H1 (cell line): ENCODE results near the gene SOX6.

Experiments used
- CHD1 ChIP-seq: IDR thresholded peaks from 2 replicates; pipeline ENCODE4 v1.6.1; 2012; ENCODE audit warnings: low read depth, low read length, improper control_type of control experiment
- CTCF ChIP-seq, 3 experiments: IDR thresholded peaks; 1 replicate in 2 of 3; 2 replicates in 1 of 3; pipeline versions ENCODE4 v1.5.1 to v1.6.1; 2011; ENCODE audit warnings: low read length in 3 of 3, mild to moderate bottlenecking in 3 of 3, inconsistent platforms in 2 of 3, low read depth in 1 of 3, moderate library complexity in 1 of 3; ENCODE audit not compliant: insufficient read depth in 1 of 3; ENCODE audit errors: control extremely low read depth in 1 of 3
- EGR1 ChIP-seq: IDR thresholded peaks from 2 replicates; pipeline ENCODE4 v1.6.1; 2011; ENCODE audit warnings: low read depth, low read length, borderline replicate concordance
- EP300 ChIP-seq, 2 experiments: IDR thresholded peaks; 1 replicate in 1 of 2; 2 replicates in 1 of 2; pipeline ENCODE4 v1.6.1; 2011 to 2012; ENCODE audit warnings: low read depth in 2 of 2, low read length in 2 of 2, mild to moderate bottlenecking in 2 of 2, borderline replicate concordance in 1 of 2, inconsistent platforms in 1 of 2, moderate library complexity in 1 of 2
- EZH2 ChIP-seq: fragments of 200-600 bp; sonication (generic); IDR thresholded peaks from 2 replicates; pipeline ENCODE4 v1.7.1; 2012; ENCODE audit warnings: low read depth, mild to moderate bottlenecking, moderate library complexity, low read length, inconsistent platforms; ENCODE audit not compliant: severe bottlenecking
- FOSL1 ChIP-seq: IDR thresholded peaks from 2 replicates; pipeline ENCODE4 v1.6.1; 2011; ENCODE audit warnings: mild to moderate bottlenecking, low read depth, low read length, moderate library complexity; ENCODE audit not compliant: insufficient read depth
- HDAC6 ChIP-seq: IDR thresholded peaks from one replicate; pipeline ENCODE4 v1.7.1; 2012; ENCODE audit warnings: low read depth, mild to moderate bottlenecking, inconsistent platforms, low read length, moderate library complexity
- KDM1A ChIP-seq: fragments of 200-600, 300-600 bp; sonication (generic); IDR thresholded peaks from 2 replicates; pipeline ENCODE4 v1.7.1; 2016; ENCODE audit warnings: mild to moderate bottlenecking, low read length, borderline replicate concordance
- POLR2A ChIP-seq, 2 experiments: IDR thresholded peaks; 1 replicate in 1 of 2; 2 replicates in 1 of 2; pipeline ENCODE4 v1.6.1; 2011; ENCODE audit warnings: low read depth in 2 of 2, low read length in 2 of 2, mild to moderate bottlenecking in 2 of 2; ENCODE audit errors: control extremely low read depth in 1 of 2
- POLR2AphosphoS5 ChIP-seq: IDR thresholded peaks from 2 replicates; pipeline ENCODE4 v1.6.1; 2011; ENCODE audit warnings: low read depth, low read length
- RAD21 ChIP-seq, 2 experiments: IDR thresholded peaks in 1 of 2; conservative IDR thresholded peaks in 1 of 2; 2 replicates each; pipeline ENCODE4 v1.6.1; 2011; ENCODE audit warnings: low read depth in 2 of 2, low read length in 2 of 2, improper control_type of control experiment in 1 of 2, inconsistent platforms in 1 of 2, mild to moderate bottlenecking in 1 of 2, moderate library complexity in 1 of 2
- RXRA ChIP-seq: IDR thresholded peaks from 2 replicates; pipeline ENCODE4 v1.6.1; 2011; ENCODE audit warnings: low read depth, mild to moderate bottlenecking, low read length, moderate library complexity; ENCODE audit not compliant: insufficient read depth
- SP4 ChIP-seq: IDR thresholded peaks from 2 replicates; pipeline ENCODE4 v1.6.1; 2012; ENCODE audit warnings: low read length, inconsistent platforms
- ZNF274 ChIP-seq: IDR thresholded peaks from 2 replicates; pipeline ENCODE4 v1.7.0; 2012; ENCODE audit warnings: low read length, borderline replicate concordance; ENCODE audit errors: extremely low read depth

GRCh38 chr11:16291729-16292128, 64.6 kb downstream of the SOX6 start:
- TF ChIP-seq CHD1, result no peak
- TF ChIP-seq POLR2A (IDR thresholded peaks at IDR 0.05; ENCODE audit: control extremely low read depth in 1 of 2, low read depth in 2 of 2, low read length in 2 of 2), result no peak
- TF ChIP-seq EZH2, result no peak
- no peak for TF ChIP-seq CTCF (IDR thresholded peaks at IDR 0.05; ENCODE audit: control extremely low read depth in 1 of 3, insufficient read depth in 1 of 3, low read depth in 1 of 3, low read length in 3 of 3)
- TF ChIP-seq HDAC6, result no peak
- no peak for TF ChIP-seq RXRA
- no peak for TF ChIP-seq EP300 (IDR thresholded peaks at IDR 0.05; ENCODE audit: borderline replicate concordance in 1 of 2, low read depth in 2 of 2, low read length in 2 of 2)
- TF ChIP-seq RAD21 (IDR thresholded peaks at IDR 0.05 in 1 of 2, conservative IDR thresholded peaks at IDR 0.05 in 1 of 2; ENCODE audit: low read depth in 2 of 2, low read length in 2 of 2), result no peak
- TF ChIP-seq ZNF274, result no peak
- TF ChIP-seq SP4, result no peak
- no peak for TF ChIP-seq FOSL1
- no peak for TF ChIP-seq POLR2AphosphoS5
- TF ChIP-seq EGR1, result no peak
- no peak for TF ChIP-seq KDM1A
